OCI-LY1 (cell line): ENCODE data around the gene CASTOR2.

ENCODE experiments used
- H2AFZ ChIP-seq: fragments of 200-600 bp; sonication (generic), shearing (Covaris generic); 2 replicates; pipeline ENCODE4 v1.6.0; 2014; ENCODE audit warnings: antibody characterized with exemption, mild to moderate bottlenecking, low read length
- H3F3A ChIP-seq: fragments of 200-600 bp; sonication (generic), shearing (Covaris generic); 2 replicates; pipeline ENCODE4 v1.6.0; 2014; ENCODE audit warnings: mild to moderate bottlenecking, antibody characterized with exemption, low read length, moderate library complexity; ENCODE audit not compliant: insufficient read depth
- H3K27ac ChIP-seq: fragments of 200-600 bp; sonication (generic); 2 replicates; pipeline ENCODE4 v1.5.1; 2014; ENCODE audit warnings: low read length, mixed run types, mild to moderate bottlenecking, low read depth; ENCODE audit not compliant: poor library complexity, severe bottlenecking
- H3K27me3 ChIP-seq: fragments of 200-600 bp; sonication (generic); 2 replicates; pipeline ENCODE4 v1.6.0; 2014; ENCODE audit warnings: antibody characterized with exemption, mild to moderate bottlenecking, low read length, moderate library complexity; ENCODE audit not compliant: insufficient read depth
- H3K36me3 ChIP-seq: fragments of 200-600 bp; sonication (generic); 2 replicates; pipeline ENCODE4 v1.6.1; 2014; ENCODE audit warnings: mild to moderate bottlenecking, antibody characterized with exemption, low read length, moderate library complexity, mixed read lengths; ENCODE audit not compliant: insufficient read depth
- H3K4me1 ChIP-seq: fragments of 200-600 bp; sonication (generic); 2 replicates; pipeline ENCODE4 v1.5.1; 2014; ENCODE audit warnings: mild to moderate bottlenecking, low read length, moderate library complexity; ENCODE audit not compliant: insufficient read depth, severe bottlenecking
- H3K4me2 ChIP-seq: fragments of 200-600 bp; sonication (generic), shearing (Covaris generic); 2 replicates; pipeline ENCODE4 v1.6.1; 2014; ENCODE audit warnings: low read length
- H3K4me3 ChIP-seq: fragments of 200-600 bp; sonication (generic); 2 replicates; pipeline ENCODE4 v1.5.1; 2014; ENCODE audit warnings: low read length, low read depth, mild to moderate bottlenecking, mixed read lengths; ENCODE audit not compliant: poor library complexity, severe bottlenecking
- H3K79me2 ChIP-seq: fragments of 200-600 bp; shearing (Covaris generic); 2 replicates; pipeline ENCODE4 v1.6.1; 2016; ENCODE audit warnings: mixed run types, low read length, mixed read lengths; ENCODE audit not compliant: insufficient read depth
- H3K9ac ChIP-seq: fragments of 200-600 bp; sonication (generic), shearing (Covaris generic); 2 replicates; pipeline ENCODE4 v1.6.1; 2014; ENCODE audit warnings: mild to moderate bottlenecking, low read length, mixed read lengths
- H3K9me2 ChIP-seq: fragments of 200-600 bp; sonication (generic), shearing (Covaris generic); 2 replicates; pipeline ENCODE4 v1.6.1; 2014; ENCODE audit warnings: low read depth, mild to moderate bottlenecking, low read length, mixed read lengths
- H3K9me3 ChIP-seq: fragments of 200-600 bp; shearing (Covaris generic); 2 replicates; pipeline ENCODE4 v1.6.1; 2014; ENCODE audit warnings: low read length, mixed read lengths
- H4K20me1 ChIP-seq: fragments of 200-600 bp; sonication (generic), shearing (Covaris generic); 2 replicates; pipeline ENCODE4 v1.6.0; 2016; ENCODE audit warnings: mild to moderate bottlenecking, low read length; ENCODE audit not compliant: insufficient read depth
- EZH2 ChIP-seq: fragments of 200-600 bp; sonication (generic), shearing (Covaris generic); IDR thresholded peaks from 2 replicates; pipeline ENCODE4 v1.8.0; 2017; ENCODE audit warnings: borderline replicate concordance, mixed run types, mild to moderate bottlenecking, antibody characterized with exemption, low read length, moderate library complexity, mixed read lengths
- TF ChIP-seq, protein P1 (sequence below): fragments of 200-600 bp; sonication (generic), shearing (Covaris generic); IDR thresholded peaks from 2 replicates; pipeline ENCODE4 v1.5.1; 2017; ENCODE audit warnings: mild to moderate bottlenecking, antibody characterized with exemption, low read length, moderate library complexity, mixed read lengths

The CASTOR2 gene

DNA sequence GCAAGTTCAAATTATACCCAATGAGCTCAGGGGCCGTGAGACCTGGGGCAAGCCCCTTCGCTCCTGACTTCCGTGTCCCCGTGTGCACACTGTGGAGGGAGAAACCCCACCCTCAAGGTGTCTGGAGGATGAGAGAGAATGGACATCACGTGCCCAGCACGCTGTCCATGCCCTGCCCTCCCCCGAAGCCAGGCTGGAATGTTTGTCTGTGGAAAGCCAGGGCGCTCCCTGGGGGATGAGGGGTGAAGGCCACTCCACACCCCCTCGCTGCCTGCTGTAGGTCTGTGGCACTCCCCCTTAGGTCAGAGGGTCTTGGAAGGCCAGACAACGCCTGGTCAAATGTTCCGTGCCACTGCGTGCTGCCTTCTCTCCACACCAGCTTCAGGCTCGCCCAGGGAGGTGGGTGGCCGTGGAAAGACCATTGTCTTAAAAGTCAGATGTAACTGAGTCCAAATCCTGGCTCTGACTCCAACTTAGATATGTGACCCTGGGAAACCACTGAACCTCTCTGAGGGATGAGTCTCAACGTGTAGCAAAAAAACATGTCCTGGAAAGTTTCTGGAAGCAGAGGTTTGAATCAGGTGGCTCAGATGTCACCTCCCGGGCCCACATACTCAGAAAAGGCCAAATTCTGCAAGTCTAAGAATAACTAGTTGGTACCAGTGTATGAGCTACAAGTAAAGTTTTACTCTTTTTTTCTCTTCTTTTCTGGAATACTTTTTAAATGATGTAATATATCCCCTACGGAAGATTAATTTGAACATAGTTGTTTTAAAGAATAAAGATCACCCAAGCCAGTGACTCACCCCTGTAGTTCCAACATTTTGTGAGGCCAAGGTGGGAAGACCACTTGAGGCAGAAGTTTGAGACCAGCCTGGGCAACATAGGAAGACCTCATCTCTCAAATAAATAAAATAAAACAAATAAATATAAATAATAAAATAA is 84.2 kb downstream of the CASTOR2 start:
- no peaks in the 10 kb centered on the region for H3K9me2 ChIP-seq
- H4K20me1 ChIP-seq: no peaks in the 10 kb centered on the region
- no peak overlapping the region for H2AFZ ChIP-seq
- no peak overlapping the region for H3K9ac ChIP-seq
- H3K4me3 ChIP-seq: no peak overlapping the region
- no peaks in the 10 kb centered on the region for H3K79me2 ChIP-seq
- H3K4me1 ChIP-seq: no peaks in the 10 kb centered on the region
- H3K27me3 ChIP-seq: no peaks in the 10 kb centered on the region
- no peaks in the 10 kb centered on the region for H3F3A ChIP-seq
- no peak overlapping the region for H3K4me2 ChIP-seq
- TF ChIP-seq EZH2: no peak
- TF ChIP-seq, protein P1, sequence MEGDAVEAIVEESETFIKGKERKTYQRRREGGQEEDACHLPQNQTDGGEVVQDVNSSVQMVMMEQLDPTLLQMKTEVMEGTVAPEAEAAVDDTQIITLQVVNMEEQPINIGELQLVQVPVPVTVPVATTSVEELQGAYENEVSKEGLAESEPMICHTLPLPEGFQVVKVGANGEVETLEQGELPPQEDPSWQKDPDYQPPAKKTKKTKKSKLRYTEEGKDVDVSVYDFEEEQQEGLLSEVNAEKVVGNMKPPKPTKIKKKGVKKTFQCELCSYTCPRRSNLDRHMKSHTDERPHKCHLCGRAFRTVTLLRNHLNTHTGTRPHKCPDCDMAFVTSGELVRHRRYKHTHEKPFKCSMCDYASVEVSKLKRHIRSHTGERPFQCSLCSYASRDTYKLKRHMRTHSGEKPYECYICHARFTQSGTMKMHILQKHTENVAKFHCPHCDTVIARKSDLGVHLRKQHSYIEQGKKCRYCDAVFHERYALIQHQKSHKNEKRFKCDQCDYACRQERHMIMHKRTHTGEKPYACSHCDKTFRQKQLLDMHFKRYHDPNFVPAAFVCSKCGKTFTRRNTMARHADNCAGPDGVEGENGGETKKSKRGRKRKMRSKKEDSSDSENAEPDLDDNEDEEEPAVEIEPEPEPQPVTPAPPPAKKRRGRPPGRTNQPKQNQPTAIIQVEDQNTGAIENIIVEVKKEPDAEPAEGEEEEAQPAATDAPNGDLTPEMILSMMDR: no peak
- peaks cover 47% of the 10 kb centered on the region for H3K36me3 ChIP-seq
- no peaks in the 10 kb centered on the region for H3K9me3 ChIP-seq
- no peak overlapping the region for H3K27ac ChIP-seq

- no peaks in the 10 kb centered on the region for H3K9me3 ChIP-seq
- no peak overlapping the region for H3K9ac ChIP-seq
- H3K4me1 ChIP-seq: no peaks in the 10 kb centered on the region
- no peaks in the 10 kb centered on the region for H4K20me1 ChIP-seq
- no peaks in the 10 kb centered on the region for H3F3A ChIP-seq
- no peaks in the 10 kb centered on the region for H3K79me2 ChIP-seq
- no peak overlapping the region for H3K27ac ChIP-seq
- H3K9me2 ChIP-seq: no peaks in the 10 kb centered on the region
- no peaks in the 10 kb centered on the region for H3K27me3 ChIP-seq
- TF ChIP-seq, protein P1: no peak
- TF ChIP-seq EZH2: no peak
- H2AFZ ChIP-seq: no peak overlapping the region
- H3K4me3 ChIP-seq: no peak overlapping the region
- peaks cover 53% of the 10 kb centered on the region for H3K36me3 ChIP-seq
- no peak overlapping the region for H3K4me2 ChIP-seq
These were observed 85.3 kb downstream of the CASTOR2 start for GRCh38 chr7:75049817-75050216.

GRCh38 chr7:75050501-75050900 is 86.0 kb downstream of the CASTOR2 start:
- Histone ChIP-seq H4K20me1 (no peaks in the 10 kb centered on the region), H3K36me3 (peaks cover 60% of the 10 kb centered on the region)

More at GRCh38 chr7:75050501-75050900, 86.0 kb downstream of the CASTOR2 start:
- TF ChIP-seq, protein P1: no peak
- no peak for TF ChIP-seq EZH2
- no peaks in the 10 kb centered on the region for H3K9me3 ChIP-seq
- H3K79me2 ChIP-seq: no peaks in the 10 kb centered on the region
- H3K27ac ChIP-seq: no peak overlapping the region
- no peaks in the 10 kb centered on the region for H3K27me3 ChIP-seq
- no peak overlapping the region for H3K9ac ChIP-seq
- H3F3A ChIP-seq: no peaks in the 10 kb centered on the region
- no peaks in the 10 kb centered on the region for H3K9me2 ChIP-seq
- no peaks in the 10 kb centered on the region for H3K4me1 ChIP-seq
- H3K4me2 ChIP-seq: no peak overlapping the region
- H2AFZ ChIP-seq: no peak overlapping the region
- H3K4me3 ChIP-seq: no peak overlapping the region
